Measurements from ENCODE around the gene HSD11B2.

DNA sequence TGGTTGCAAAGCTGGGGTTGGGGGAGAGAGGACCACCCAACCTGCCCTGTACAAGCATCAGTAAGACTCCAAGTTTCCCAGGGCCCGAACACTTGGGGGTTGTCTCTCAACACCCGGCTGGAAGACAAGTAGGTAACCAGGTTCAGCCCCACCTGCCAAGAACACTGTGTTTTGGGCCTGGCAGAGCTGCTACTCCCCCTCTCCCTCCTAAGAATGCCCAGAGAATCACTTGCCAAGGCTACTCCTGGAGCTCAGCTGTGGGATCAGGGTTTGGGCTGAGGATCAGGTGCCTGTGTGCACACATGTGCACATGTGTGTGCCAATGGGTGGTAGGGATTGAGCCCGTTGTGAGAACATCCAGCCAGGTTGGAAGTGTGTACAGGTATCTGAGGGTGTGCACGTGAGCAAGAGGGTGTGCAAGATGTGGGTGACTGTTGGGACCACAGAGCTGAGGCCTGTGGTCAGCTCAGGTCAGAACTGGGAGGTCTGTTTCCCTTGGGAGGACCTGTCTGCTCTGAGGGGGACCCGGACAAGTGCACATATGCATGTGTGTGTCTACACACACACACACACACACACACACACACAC lies 2.3 kb downstream of the HSD11B2 start:
- TF ChIP-seq EZH2 (IDR thresholded peaks at IDR 0.05; ENCODE audit: low read depth) = no peak
- TF ChIP-seq, protein P1, sequence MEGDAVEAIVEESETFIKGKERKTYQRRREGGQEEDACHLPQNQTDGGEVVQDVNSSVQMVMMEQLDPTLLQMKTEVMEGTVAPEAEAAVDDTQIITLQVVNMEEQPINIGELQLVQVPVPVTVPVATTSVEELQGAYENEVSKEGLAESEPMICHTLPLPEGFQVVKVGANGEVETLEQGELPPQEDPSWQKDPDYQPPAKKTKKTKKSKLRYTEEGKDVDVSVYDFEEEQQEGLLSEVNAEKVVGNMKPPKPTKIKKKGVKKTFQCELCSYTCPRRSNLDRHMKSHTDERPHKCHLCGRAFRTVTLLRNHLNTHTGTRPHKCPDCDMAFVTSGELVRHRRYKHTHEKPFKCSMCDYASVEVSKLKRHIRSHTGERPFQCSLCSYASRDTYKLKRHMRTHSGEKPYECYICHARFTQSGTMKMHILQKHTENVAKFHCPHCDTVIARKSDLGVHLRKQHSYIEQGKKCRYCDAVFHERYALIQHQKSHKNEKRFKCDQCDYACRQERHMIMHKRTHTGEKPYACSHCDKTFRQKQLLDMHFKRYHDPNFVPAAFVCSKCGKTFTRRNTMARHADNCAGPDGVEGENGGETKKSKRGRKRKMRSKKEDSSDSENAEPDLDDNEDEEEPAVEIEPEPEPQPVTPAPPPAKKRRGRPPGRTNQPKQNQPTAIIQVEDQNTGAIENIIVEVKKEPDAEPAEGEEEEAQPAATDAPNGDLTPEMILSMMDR (conservative IDR thresholded peaks at IDR 0.05) = no peak

All from PC-9 (cell line).